Neuronal stem cell (in vitro differentiated cells): ENCODE measurements around the gene MCF2L2.

ENCODE experiments used
- DNase-seq: peaks from one replicate; pipeline ENCODE4 v3.0.0-alpha.2; 2013; ENCODE audit warnings: low spot score
- H2AFZ ChIP-seq: one replicate; pipeline ENCODE4 v1.6.1; 2013; ENCODE audit warnings: mild to moderate bottlenecking, low read length, inconsistent platforms
- H2AK5ac ChIP-seq: 2 replicates; pipeline ENCODE4 v1.6.1; 2013; ENCODE audit warnings: low read depth, mild to moderate bottlenecking, inconsistent platforms, low read length, moderate library complexity, mixed read lengths
- H2BK120ac ChIP-seq: 2 replicates; pipeline ENCODE4 v1.6.1; 2013; ENCODE audit warnings: low read depth, mild to moderate bottlenecking, inconsistent platforms, low read length, moderate library complexity, mixed read lengths
- H2BK12ac ChIP-seq: one replicate; pipeline ENCODE4 v1.6.1; 2013; ENCODE audit warnings: low read length, inconsistent platforms
- H2BK15ac ChIP-seq: 2 replicates; pipeline ENCODE4 v1.6.1; 2013; ENCODE audit warnings: mild to moderate bottlenecking, low read length, inconsistent platforms, mixed read lengths
- H2BK5ac ChIP-seq: one replicate; pipeline ENCODE4 v1.6.1; 2013; ENCODE audit warnings: inconsistent platforms, mild to moderate bottlenecking, low read length, moderate library complexity
- H3K14ac ChIP-seq: one replicate; pipeline ENCODE4 v1.6.1; 2013; ENCODE audit warnings: low read length, inconsistent platforms
- H3K18ac ChIP-seq: 2 replicates; pipeline ENCODE4 v1.6.1; 2013; ENCODE audit warnings: low read length, inconsistent platforms
- H3K23ac ChIP-seq: 2 replicates; pipeline ENCODE4 v1.6.1; 2013; ENCODE audit warnings: low read depth, mild to moderate bottlenecking, mixed read lengths, low read length, inconsistent platforms; ENCODE audit not compliant: poor library complexity
- H3K27ac ChIP-seq: replicated peaks from 3 replicates; pipeline ENCODE4 v1.5.1; 2013; ENCODE audit warnings: low read length, inconsistent platforms
- H3K27me3 ChIP-seq, 3 experiments: 2 replicates each; pipeline ENCODE4 v1.6.1; 2013; ENCODE audit warnings: low read length in 3 of 3, mild to moderate bottlenecking in 2 of 3, inconsistent platforms in 1 of 3, low read depth in 1 of 3, mixed read lengths in 1 of 3, moderate library complexity in 1 of 3; ENCODE audit not compliant: control insufficient read depth in 3 of 3, insufficient read depth in 3 of 3
- H3K36me3 ChIP-seq, 2 donors: replicated peaks in 1 of 2; 2 replicates each; pipeline ENCODE4 v1.6.1; 2013; ENCODE audit warnings: low read length in 2 of 2; ENCODE audit not compliant: control insufficient read depth in 2 of 2, insufficient read depth in 2 of 2
- H3K4ac ChIP-seq: 2 replicates; pipeline ENCODE4 v1.6.1; 2013; ENCODE audit warnings: inconsistent platforms, mild to moderate bottlenecking, low read length, moderate library complexity
- H3K4me1 ChIP-seq, 2 donors: 1 replicate in 1 of 2; 2 replicates in 1 of 2; pipeline ENCODE4 v1.6.1; 2013; ENCODE audit warnings: low read length in 2 of 2, low read depth in 1 of 2; ENCODE audit not compliant: control insufficient read depth in 2 of 2, insufficient read depth in 1 of 2
- H3K4me2 ChIP-seq: one replicate; pipeline ENCODE4 v1.6.1; 2013; ENCODE audit warnings: mild to moderate bottlenecking, low read length, inconsistent platforms; ENCODE audit not compliant: insufficient read depth, poor library complexity, severe bottlenecking
- H3K4me3 ChIP-seq, 2 donors: 2 replicates each; pipeline ENCODE4 v1.5.1; 2013; ENCODE audit warnings: low read length in 2 of 2, mild to moderate bottlenecking in 2 of 2, inconsistent platforms in 1 of 2, moderate library complexity in 1 of 2
- H3K79me1 ChIP-seq: one replicate; pipeline ENCODE4 v1.6.1; 2013; ENCODE audit warnings: low read depth, mild to moderate bottlenecking, inconsistent platforms, low read length, moderate library complexity
- H3K9ac ChIP-seq: one replicate; pipeline ENCODE4 v1.6.1; 2013; ENCODE audit warnings: mild to moderate bottlenecking, low read depth, low read length, inconsistent platforms; ENCODE audit not compliant: poor library complexity
- H3K9me3 ChIP-seq, 2 donors: replicated peaks in 1 of 2; 2 replicates each; pipeline versions ENCODE3 to v1.6.1; 2013; ENCODE audit warnings: low read length in 2 of 2, mild to moderate bottlenecking in 2 of 2, inconsistent platforms in 1 of 2, low read depth in 1 of 2, mixed read lengths in 1 of 2, moderate library complexity in 1 of 2; ENCODE audit not compliant: control insufficient read depth in 2 of 2, insufficient read depth in 1 of 2
- H4K8ac ChIP-seq: one replicate; pipeline ENCODE4 v1.6.1; 2013; ENCODE audit warnings: low read depth, mild to moderate bottlenecking, inconsistent platforms, low read length, moderate library complexity
- H4K91ac ChIP-seq: one replicate; pipeline ENCODE4 v1.6.1; 2013; ENCODE audit warnings: low read length, low read depth, mild to moderate bottlenecking, inconsistent platforms; ENCODE audit not compliant: poor library complexity
- WGBS, 2 donors: extraction: QIAGEN DNeasy Blood & Tissue Kit; methylation state at CpG; one replicate each; pipeline ENCODE4 v1.1.7; 2013; ENCODE audit warnings: missing lambda C conversion rate in 2 of 2, mixed read lengths in 1 of 2; ENCODE audit not compliant: insufficient read length in 2 of 2, insufficient replicate concordance in 1 of 2; ENCODE audit errors: extremely low coverage in 2 of 2; 5-methylcytosine and 5-hydroxymethylcytosine counted together

The MCF2L2 gene

DNA sequence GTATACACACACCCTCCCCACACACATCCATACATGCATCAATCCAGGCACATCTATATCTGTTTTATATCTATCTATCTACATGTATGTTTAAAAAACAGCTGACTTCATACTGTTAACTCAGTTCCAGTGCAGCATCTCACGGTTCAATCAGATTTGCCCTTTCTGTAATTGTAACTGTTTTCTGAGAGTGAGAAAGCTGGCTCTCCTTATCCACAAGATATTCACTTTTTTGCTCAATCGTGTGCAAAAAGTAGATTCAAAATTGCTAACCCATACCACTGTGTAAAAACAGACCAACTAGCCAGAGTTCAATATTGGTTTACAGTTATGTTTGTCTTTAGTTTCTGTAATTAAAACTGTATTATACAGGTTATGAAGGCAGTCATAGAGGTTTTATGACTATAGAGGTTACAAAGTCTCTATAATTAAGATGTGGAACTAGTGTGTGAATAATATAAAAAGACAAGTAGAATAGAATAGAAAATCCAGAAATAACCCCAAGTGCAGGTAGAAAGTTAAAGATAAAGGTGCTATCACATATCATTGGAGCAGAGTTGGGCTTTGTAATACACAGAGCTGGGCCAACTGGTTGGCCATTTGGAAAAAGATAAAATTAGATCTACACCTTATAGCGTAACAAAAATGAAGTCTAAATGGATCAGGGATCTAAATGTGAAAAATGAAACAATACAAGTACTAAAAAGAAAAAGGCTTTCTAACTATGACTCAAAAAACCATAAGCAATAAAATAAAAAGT, 20.1 kb upstream of the MCF2L2 start:
- H3K4ac ChIP-seq = no peak overlapping the region
- H2BK5ac ChIP-seq = no peak overlapping the region
- peaks cover 0 to 27% of the 10 kb centered on the region in 2 donors for H3K36me3 ChIP-seq
- no peak overlapping the region for H3K27ac ChIP-seq
- H4K91ac ChIP-seq = no peak overlapping the region
- H2BK12ac ChIP-seq = no peak overlapping the region
- peak overlapping the region in 1 of 2 donors; percentile 85 for H3K4me3 ChIP-seq
- peaks cover 7% of the 10 kb centered on the region for H3K79me1 ChIP-seq
- H3K4me2 ChIP-seq = peak overlapping the region; percentile 32
- no peak overlapping the region for H3K14ac ChIP-seq
- no CpG with 5 or more reads among the region's 3 CpGs for WGBS, 2 donors
- H3K9me3 ChIP-seq = peaks cover 0 to 5% of the 10 kb centered on the region in 2 donors
- peaks cover 0 to 5% of the 10 kb centered on the region in 2 donors for H3K4me1 ChIP-seq
- H2BK15ac ChIP-seq = no peak overlapping the region
- no peak overlapping the region for H2BK120ac ChIP-seq
- no peak overlapping the region for H3K23ac ChIP-seq
- no peak overlapping the region for H3K9ac ChIP-seq
- no peak overlapping the region for H2AK5ac ChIP-seq
- DNase-seq = no peak
- H3K18ac ChIP-seq = no peak overlapping the region
- H3K27me3 ChIP-seq = no peaks in the 10 kb centered on the region
- H2AFZ ChIP-seq = no peak overlapping the region
- H4K8ac ChIP-seq = no peak overlapping the region

DNA sequence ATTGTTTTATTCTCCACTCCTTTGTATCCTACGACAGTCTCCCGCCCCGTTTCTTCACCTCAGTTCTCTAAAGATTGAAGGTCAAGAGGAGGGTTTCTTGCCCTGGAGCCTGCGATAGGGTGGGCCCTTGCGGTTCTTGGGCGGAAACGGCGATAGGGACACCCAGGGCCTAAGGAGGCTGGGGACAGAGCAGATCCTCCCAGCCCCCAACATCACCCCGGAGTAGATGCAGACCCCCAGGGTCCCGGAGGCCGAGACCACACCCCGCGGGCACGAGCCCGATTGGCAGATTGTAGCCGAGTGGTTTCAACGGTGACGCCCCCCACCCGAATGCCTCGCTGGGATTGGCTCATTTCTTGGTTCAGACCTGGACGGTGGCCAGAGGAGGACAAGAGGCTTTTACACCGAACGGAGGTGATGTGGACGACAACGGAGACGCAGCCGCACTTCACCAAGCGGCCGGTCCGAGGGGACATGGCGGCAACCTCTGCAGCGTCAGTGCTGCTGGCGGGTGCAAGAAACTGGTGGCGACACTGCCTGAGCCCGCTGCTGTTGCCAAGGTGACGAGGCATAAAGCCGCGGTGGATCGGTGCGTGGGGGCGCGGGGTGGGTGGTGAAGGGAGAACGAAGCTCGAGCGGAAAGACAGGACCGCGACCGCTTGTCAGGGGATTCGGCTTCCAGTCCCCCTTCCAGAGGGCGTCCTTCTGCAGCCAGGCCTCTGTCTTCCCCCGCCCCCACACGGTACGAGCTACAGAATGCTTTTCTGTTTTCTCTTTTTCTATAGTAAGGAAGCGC, 19.0 kb upstream of the MCF2L2 start:
- DNase-seq = peak; percentile 92
- Histone ChIP-seq H3K36me3 (peaks cover 0 to 15% of the 10 kb centered on the region in 2 donors), H3K9me3 (peaks cover 0 to 8% of the 10 kb centered on the region in 2 donors), H2BK120ac (peak overlapping the region; percentile 94), H2BK5ac (peak overlapping the region; percentile 98), H2BK15ac (peak overlapping the region; percentile 96), H4K8ac (peak overlapping the region; percentile 43), H3K4me1 (peaks cover 0 to 5% of the 10 kb centered on the region in 2 donors), H2AFZ (peak overlapping the region; percentile 94), H2AK5ac (peak overlapping the region; percentile 56), H3K23ac (peak overlapping the region; percentile 100), H3K18ac (peak overlapping the region; percentile 100), H3K4me3 (peak overlapping the region; percentile 85 to 99), H4K91ac (no peak overlapping the region), H3K4ac (no peak overlapping the region), H3K27me3 (no peaks in the 10 kb centered on the region), H3K27ac (peak overlapping the region; percentile 96), H3K14ac (peak overlapping the region; percentile 100), H3K4me2 (peak overlapping the region; percentile 78), H3K79me1 (peaks cover 7% of the 10 kb centered on the region), H3K9ac (peak overlapping the region; percentile 100), H2BK12ac (no peak overlapping the region)
- WGBS, 2 donors = no CpG with 5 or more reads among the region's 54 CpGs

DNA sequence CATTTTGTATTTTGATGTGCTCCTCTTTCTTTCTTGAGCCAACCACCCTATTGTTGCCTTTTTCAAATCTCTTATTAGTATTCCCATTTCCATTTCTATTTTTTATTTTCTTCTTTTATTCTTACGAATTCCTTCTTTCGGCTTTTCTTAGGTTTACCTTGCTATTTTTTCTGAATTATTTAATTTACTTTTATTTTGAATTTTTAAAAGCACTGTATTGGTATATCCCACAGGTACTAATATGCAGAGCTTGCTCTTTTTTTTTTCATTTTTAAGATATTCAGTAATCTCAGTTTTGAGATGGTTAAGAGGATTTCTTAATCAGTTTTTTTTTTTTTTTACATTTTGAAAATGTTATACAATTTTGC, 18.4 kb upstream of the MCF2L2 start:
- Histone ChIP-seq H3K14ac (no peak overlapping the region), H3K27me3 (no peaks in the 10 kb centered on the region), H2BK12ac (no peak overlapping the region), H2BK5ac (no peak overlapping the region), H3K23ac (no peak overlapping the region), H2AFZ (peak overlapping the region; percentile 94), H3K4me1 (peaks cover 0 to 5% of the 10 kb centered on the region in 2 donors), H3K79me1 (peaks cover 7% of the 10 kb centered on the region), H2AK5ac (no peak overlapping the region), H3K36me3 (peaks cover 0 to 10% of the 10 kb centered on the region in 2 donors), H3K9ac (no peak overlapping the region), H3K27ac (peak overlapping the region; percentile 85), H3K4ac (no peak overlapping the region), H3K4me2 (peak overlapping the region; percentile 78), H3K4me3 (peak overlapping the region; percentile 85 to 99), H4K91ac (no peak overlapping the region), H3K9me3 (peaks cover 0 to 8% of the 10 kb centered on the region in 2 donors), H2BK120ac (no peak overlapping the region), H3K18ac (no peak overlapping the region), H4K8ac (no peak overlapping the region), H2BK15ac (no peak overlapping the region)
- DNase-seq = no peak
- WGBS, 2 donors = 98% methylated on average over 2 of the region's 2 CpGs; no CpG with 5 or more reads in 1 of the 2 donors

- Histone ChIP-seq H3K36me3 (no peaks in the 10 kb centered on the region), H3K27me3 (peaks cover 0 to 5% (median 0%) of the 10 kb centered on the region in 3 experiments), H3K14ac (no peak overlapping the region), H3K9ac (no peak overlapping the region), H3K4me2 (no peak overlapping the region), H2BK12ac (no peak overlapping the region), H3K4me1 (peaks cover 0 to 5% of the 10 kb centered on the region in 2 donors), H3K23ac (no peak overlapping the region), H3K4ac (no peak overlapping the region), H3K9me3 (peaks cover 0 to 8% of the 10 kb centered on the region in 2 donors), H2BK15ac (no peak overlapping the region), H2AFZ (no peak overlapping the region), H3K27ac (no peak overlapping the region), H2BK120ac (no peak overlapping the region), H2BK5ac (no peak overlapping the region), H3K18ac (no peak overlapping the region), H3K79me1 (peaks cover 4% of the 10 kb centered on the region), H4K8ac (no peak overlapping the region), H3K4me3 (no peak overlapping the region), H2AK5ac (no peak overlapping the region), H4K91ac (no peak overlapping the region)
- DNase-seq = no peak
- WGBS, 2 donors = no CpG with 5 or more reads among the region's 1 CpG
Observed at GRCh38 chr3:183444748-183445147, 16.3 kb upstream of the MCF2L2 start.
